GM19025 (cell line): ENCODE measurements around the gene CLCN6.

Experiments
- ATAC-seq: cut with Tn5 transposase; IDR thresholded peaks from one replicate; pipeline ENCODE4 v1.9.1; 2021; ENCODE audit warnings: mild to moderate bottlenecking, low read depth, moderate library complexity; ENCODE audit not compliant: unreplicated experiment

Gene CLCN6, protein sequence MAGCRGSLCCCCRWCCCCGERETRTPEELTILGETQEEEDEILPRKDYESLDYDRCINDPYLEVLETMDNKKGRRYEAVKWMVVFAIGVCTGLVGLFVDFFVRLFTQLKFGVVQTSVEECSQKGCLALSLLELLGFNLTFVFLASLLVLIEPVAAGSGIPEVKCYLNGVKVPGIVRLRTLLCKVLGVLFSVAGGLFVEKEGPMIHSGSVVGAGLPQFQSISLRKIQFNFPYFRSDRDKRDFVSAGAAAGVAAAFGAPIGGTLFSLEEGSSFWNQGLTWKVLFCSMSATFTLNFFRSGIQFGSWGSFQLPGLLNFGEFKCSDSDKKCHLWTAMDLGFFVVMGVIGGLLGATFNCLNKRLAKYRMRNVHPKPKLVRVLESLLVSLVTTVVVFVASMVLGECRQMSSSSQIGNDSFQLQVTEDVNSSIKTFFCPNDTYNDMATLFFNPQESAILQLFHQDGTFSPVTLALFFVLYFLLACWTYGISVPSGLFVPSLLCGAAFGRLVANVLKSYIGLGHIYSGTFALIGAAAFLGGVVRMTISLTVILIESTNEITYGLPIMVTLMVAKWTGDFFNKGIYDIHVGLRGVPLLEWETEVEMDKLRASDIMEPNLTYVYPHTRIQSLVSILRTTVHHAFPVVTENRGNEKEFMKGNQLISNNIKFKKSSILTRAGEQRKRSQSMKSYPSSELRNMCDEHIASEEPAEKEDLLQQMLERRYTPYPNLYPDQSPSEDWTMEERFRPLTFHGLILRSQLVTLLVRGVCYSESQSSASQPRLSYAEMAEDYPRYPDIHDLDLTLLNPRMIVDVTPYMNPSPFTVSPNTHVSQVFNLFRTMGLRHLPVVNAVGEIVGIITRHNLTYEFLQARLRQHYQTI

DNA sequence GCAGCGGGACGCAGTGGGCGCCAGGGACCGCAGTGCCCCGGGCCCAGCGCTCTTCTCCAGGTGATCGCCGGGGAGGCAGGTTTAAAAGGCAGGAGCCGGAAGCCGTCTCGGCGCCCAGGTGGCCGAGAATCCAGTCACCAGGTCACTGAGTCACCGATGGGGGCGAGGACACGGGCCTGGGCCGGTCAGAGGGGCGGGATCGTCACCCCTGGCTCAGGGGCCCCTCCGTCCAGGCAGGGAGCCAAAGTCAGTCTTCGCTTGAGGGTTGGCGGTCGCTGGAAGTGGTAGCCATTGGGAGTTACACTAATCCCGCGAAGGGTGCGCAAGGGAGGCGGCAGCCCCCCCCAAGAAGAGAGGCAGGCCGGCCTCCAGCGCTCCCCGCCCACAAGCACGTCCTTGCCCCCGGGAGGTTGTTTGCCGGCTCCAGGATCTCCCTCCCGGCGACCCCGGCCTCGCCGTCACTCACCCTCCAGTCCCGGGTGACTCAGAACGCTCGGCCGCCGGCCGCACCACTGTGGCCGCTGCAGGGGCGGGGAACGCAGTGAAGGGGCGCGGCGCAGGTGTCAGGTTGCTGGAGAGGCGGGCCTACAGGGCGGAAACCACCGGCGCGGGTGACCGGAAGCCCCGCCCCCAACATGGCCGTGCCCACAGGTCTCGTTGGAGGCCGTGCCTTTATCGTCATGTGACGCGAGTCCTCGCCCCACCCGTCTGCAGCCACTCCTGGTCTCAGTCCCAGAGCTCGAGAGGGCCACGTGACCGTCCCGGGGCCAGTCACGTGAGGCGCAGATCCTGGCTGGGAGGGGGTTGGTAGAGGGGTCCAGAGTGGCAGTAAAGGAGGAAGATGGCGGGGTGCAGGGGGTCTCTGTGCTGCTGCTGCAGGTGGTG, at the start of gene CLCN6, which contains the start of gene MTHFR:
Gene CLCN6, plus strand, starts transcription at position 770 of the 885 bp plus-strand sequence. Its CDS starts 72 bp downstream, at position 842.
Gene MTHFR, minus strand, starts transcription at position 543 of the 885 bp plus-strand sequence. CDS start 2,848 bp downstream, outside the sequence.
- peak; percentile 83 for ATAC-seq

DNA sequence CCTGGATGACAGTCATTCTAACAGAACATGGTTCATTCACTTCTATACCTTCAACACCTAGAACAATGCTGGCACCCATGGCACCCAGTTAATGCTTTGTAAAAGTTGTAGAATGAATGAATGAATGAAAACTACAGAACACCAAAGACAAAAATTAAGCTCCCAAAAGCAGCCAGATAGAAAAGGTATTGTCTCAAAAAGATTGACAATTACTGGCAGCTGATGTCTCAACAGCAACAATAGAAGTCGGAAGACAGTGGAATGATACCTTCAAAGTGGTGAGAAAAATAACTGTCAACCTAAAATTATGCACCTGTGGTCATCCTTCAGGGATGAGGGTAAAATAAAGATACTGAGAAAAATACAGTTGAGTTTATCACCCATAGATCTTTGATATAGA, 48.9 kb upstream of the CLCN6 start:
- ATAC-seq, result no peak

DNA sequence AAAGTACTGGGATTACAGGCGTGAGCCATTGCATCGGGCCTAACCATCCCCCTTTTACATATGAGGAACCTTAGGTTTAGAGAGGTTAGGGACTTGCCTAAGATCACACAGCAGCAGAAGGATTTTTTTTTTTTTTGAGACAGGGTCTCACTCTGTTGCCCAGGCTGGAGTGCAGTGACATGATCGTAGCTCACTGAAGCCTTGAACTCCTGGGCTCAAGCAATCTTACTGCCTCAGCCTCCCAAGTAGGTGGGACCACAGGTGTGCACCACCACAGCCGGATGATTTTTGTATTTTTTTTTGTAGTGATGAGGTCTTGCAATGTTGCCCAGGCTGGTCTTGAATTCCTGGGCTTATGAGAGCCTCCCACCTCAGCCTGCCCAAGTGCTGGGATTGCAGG, 46.2 kb upstream of the CLCN6 start:
- no peak for ATAC-seq

DNA sequence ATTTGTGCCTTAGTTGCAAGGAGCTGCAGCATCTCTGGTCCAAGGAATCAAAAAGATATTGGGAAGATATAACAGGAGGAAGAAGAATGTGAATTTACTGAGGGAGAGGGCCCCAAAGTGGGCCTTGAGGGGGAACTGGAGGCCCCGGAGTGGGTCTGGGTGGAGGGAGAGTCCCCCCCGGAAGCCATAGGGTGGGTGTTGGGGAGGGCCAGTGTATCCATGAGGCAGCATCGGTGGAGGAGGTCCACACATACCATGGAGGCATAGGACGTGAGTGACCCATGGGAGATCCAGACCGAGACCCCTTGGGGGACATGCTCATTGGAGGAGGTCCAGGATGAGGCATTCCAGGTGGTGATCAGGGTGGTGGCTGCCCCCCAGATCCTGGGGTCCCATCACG, 44.7 kb upstream of the CLCN6 start:
- ATAC-seq, result no peak

DNA sequence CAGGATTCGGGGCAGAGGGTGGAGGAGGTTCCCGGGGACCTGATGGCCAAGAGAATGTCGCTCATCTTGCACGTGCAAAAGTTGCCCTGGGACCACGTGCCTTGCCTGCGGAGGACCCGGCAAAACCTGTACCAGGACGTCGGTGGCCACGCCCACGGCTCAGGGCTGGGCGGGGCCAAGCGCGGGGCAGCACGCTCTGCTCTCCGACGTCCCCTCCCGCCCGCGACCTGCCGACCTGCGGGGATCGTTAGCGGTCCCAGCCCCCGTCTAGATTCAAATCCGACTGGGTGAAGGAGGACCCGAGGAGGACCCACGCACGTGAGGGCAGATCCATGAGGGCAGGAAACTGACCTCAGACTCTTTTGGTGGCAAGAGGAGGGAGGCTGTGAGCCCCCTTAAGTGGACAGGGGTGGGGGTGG, 44.0 kb upstream of the CLCN6 start, which contains the start of gene C1orf167:
Gene C1orf167, plus strand, starts transcription at position 206 of the 419 bp plus-strand sequence. CDS start 2,208 bp downstream, outside the sequence.
- ATAC-seq, result no peak

DNA sequence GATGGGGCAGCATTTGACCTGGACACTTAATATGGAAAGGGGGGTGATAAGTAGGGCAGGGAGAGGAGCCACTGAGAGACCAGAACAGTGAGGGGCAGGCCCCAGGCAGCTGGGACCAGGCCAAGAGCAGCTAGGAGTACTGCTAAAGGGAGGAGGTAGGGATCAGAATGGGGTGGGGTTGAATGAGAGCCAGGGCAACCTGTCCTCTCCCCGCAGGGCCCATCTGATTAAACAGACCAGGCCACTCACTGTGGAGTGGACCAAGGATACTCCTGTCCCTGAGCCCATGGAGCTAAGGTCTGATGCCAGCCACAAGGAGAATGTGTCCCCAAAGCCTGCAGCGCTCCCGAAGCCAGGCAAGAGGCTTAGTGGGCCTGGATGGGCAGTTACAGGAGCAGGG, 41.9 kb upstream of the CLCN6 start:
- no peak for ATAC-seq

DNA sequence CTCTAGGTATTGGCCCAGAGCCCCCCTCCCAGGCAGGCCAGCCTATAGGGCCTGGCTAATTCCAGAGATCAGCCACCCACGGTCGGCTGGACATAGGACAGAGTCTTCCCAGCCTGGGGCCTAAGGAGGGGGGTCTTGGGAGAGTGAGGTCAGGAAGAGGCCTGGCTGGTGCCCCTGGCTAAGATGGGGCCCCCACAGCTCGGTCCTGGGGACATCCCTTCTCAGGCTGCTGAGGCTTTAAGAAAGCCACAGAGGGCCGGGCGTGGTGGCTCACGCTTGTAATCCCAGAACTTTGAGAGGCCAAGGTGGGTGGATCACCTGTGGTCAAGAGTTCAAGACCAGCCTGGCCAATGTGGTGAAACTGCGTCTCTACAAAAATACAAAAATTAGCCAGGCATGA, 41.5 kb upstream of the CLCN6 start:
- ATAC-seq, result no peak

DNA sequence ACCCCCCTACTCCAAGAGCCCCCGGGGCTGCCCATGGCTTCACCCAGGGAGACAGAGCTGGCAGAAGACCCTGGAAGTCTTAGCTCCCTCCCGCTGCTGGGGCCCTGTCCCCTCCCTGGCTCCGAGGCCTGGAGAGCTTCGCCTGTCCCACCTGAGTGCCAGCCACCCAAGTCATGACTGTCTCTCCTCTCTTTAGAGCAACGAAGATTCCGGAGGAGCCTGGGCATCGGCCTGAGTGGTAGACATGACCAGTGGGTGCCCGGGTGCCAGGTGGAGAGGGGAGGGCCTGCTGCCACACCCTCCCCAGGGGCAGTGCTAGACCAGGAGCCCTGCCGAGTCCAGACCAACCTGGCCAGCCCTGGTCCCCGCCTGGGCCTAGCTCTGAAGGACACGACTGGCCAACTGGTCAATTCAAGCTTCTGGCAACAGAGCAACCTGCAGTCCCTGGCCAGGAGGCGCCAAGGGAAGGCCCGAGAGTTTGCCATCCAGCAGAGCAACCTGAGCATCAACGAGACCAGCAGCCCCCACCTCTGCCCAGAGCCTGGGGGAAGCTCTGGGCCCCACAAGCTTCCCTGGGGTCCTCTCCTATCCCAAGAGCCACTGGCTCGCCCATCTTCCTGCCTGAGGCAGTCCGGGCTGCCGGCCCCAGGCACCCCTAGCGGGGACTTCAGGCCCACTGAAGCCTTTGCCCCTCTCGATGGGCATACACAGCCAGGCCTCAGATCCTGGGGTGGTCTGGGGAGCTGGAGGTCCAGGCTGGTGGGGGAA, 40.1 kb upstream of the CLCN6 start:
- no peak for ATAC-seq

DNA sequence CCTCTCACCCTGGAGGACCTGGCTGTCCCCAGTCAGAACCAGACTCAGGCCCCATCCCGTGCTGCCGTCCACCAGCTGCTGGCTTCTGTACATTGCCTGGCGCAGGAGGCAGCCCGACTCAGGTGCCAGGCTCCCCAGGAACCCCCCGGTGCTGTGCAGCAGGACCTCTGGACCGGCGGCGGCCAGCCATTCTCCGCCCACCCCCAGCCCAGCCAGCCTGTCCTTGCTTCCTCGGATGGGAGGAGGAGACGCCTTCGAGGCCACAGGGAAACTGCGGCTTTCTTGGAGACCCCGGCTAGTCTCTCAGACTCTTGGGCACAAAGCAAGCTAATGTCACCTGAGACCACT, 39.6 kb upstream of the CLCN6 start:
- no peak for ATAC-seq

DNA sequence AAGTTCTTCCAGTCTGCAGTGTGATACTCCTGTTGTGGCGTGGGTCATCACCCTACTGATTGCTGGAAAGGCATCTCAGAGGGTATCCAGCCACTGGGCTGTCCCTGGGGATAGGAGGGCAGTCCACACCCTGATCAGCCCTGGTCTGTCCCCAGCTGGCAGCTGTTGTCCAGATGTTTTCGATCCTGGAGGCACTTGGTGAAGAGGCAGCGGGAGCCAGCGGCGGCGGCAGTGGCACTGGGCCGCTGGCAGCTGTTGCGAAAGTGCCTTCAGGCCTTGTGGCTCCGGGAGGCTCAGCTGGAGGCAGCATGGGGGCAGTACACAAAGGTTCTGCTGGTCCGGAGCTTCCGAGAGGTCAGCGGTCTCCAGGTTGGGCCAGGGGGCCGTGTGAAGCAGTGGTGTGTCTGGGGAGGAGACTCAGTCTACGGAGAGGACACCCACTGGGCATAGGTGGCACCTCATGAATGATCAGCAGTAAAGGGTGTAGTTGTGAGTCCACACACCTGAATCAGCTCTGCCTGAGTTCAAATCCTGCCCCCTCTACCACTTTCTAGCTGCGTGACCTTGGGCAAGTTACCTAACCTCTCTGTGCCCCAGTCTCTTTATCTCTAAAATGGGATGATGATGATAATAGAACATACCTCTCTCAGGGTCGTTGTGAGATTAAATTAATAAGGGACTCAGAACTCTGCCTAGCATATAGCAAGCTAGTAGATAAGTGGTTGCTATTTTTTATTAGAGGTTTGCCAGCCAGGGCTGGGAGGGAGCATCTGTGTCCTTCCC, 37.9 kb upstream of the CLCN6 start:
- no peak for ATAC-seq

DNA sequence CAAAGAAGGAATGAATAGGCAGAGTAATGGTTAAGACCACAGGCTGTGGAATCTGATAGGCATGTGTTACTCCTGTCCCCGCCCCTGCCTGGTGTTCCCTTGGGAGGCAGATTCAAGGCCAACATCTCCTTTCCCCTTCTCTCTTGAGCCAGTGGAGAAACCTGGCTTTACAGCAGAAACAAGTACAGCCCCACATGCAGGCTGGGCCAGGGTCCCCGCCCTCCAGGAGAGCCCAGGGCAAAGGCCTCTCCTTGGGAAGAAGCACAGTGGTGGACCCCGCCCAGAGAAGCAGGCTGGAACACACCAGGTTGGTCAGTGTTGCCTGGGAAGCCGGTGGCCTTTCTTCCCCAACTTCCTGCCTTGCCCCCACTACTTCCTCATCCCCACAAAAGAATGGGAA, 37.2 kb upstream of the CLCN6 start:
- no peak for ATAC-seq

DNA sequence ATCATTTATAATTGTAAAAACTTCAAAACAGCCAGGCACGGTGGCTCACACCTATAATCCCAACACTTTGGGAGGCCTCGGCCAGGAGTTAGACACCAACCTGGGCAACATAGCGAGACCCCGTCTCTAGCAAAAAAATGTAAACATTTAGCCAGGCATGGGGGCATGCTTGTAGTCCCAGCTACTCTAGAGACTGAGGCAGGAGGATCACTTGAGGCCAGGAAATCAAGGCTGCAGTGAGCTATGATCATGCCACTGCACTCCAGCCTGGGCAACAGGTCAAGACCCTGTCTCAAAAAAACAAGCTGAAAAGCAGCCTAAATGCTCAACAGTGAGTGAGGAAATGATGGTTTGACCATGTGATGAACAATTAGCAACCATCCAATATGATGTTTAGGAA, 36.7 kb upstream of the CLCN6 start:
- no peak for ATAC-seq

DNA sequence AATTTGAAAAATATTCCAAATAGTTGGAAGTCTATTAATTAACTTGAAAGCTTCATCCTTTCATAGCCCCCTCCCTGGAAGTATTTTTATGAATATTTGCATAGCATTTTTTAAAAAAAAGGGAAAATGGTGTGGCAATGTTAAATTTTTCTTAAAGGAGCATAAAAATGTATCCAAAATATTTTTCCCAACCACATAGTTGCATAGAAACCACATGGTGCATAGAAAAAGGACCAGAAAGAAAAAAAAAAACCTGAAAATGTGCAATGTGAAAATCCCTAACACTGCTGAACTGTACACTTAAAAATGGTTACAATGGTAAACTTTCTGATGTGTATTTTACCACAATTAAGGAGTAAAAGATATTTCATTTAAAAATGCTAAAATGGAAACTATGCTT, 36.0 kb upstream of the CLCN6 start:
- no peak for ATAC-seq

DNA sequence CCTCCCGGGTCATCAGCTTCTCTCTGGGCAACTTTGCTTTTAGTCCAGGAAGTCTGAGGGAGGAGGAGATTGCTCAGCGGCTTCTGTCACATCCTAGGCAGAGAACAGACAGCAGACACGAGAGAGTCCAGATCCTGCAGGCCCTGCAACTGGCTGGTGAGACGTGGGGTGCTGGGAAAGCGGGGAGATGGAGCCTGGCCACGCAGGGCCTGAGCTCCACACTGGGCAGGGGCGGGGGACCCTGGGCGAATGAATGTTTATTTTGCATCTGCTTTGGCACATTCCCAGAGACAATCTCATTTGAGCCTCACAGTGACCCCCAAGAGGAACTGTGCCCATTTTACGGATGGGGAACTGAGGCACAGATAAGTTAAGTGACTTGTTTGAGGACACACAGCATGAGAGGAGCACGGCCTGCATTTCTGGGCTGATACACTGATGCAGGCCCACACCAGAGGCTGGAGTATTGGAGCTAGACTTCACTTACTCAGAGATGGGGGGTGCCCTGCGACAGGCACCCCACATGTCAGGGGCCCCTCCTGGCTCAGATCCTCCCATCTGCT, 34.4 kb upstream of the CLCN6 start:
- ATAC-seq, result no peak

DNA sequence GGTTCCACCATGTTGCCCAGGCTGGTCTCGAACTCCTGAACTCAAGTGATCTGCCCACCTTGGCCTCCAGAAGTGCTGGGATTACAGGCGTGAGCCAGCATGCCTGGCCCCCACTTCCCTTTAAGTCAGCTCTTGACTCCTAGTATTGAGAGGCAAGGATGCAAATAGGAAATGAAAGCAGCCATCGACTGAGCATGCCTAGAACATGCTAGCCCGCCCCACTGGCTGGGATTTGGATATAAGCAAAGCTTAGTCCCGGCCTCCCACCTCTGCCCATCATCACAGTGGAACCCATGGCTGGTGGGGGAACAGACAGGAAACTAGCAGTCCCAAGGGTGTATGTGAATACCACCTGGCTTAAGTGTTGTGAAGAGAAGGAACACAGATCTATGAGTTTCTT, 33.5 kb upstream of the CLCN6 start:
- no peak for ATAC-seq

DNA sequence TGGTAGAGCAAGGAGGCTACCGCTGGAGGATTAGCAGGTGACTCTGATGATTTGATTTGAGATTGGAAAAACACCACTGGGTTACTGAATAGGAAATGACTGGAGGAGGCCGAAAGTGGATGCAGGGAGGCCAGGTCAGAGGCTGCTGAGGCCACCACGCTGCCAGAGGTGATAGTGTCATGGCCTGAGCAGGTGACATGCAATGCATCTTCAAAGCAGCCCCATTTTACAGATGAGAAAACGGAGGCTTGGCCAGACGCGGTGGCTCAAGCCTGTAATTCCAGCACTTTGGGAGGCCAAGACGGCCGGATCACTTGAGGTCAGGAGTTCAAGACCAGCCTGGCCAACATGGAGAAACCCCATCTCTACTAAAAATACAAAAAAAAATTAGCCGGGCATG, 31.2 kb upstream of the CLCN6 start:
- no peak for ATAC-seq

DNA sequence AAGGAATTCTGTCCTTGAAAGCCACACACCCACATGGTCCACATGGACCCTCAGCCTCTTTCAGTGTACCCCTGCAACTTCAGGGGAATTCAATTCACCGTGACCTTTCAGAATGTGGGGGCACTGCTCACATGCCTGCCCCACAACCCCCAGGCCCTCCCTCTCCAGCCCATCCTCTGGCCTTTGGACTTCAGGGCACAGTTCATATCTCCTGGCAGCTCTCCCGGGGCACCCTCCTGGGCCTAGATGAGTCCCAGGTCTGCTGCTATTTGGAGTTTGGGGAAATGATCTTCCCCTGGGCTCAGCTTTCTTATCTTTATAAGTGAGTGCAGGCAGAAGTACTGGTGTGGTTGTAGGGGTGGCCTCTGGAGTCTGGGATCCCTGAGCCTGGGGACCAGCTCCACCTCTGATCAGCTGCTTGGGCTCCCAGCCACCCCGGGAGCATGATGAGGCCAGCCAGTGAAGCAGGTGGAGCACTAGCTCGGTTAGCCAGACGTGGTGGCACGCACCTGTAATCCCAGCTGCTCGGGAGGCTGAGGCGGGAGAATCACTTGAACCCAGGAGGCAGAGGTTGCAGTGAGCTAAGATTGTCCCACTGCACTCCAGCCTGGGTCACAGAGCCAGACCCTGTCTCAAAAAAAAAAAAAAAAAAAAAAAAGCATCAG, 28.2 kb upstream of the CLCN6 start:
- no peak for ATAC-seq

DNA sequence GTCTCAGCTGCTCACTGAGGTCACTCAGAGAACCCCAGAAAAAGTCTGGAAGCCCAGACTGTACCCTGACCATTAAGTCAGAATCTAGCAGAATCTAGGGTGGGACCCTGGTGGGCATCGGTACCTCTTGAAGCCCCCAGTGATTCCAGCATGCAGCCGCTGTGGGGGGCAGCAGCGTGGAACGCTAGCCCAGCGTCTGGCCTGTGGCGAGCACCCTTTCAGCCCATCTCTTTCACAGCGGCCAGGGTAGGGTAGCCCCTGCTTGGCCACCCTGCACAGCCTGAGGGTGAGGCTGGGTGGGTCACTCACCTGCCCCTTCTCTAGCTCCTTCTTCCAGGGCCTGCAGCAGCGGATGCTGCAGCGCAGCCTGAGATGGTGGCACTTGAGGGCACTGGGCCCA, 27.7 kb upstream of the CLCN6 start:
- ATAC-seq, result no peak
